MCF 10A (cell line): ENCODE data around the gene MRGPRE. TPM values are rescaled to one million over a fixed set of nuclear protein-coding genes. Genes with fewer than 3 reads are reported as not detected.

Experiments
- BruUV-seq: library from RNA; stranded (reverse); fragments of 400-500 nt; replicated peaks from 2 replicates; lab custom pipeline; 2021; lab: Mats Ljungman, UMichigan
- CTCF ChIA-PET: fragments of 300-600 bp; sonication (Branson Sonifier 250); formaldehyde crosslinking; extraction: SDS; loops from one replicate; lab custom pipeline; 2021; ENCODE audit warnings: antibody characterized with exemption, inconsistent platforms; lab: Yijun Ruan, JAX
- POLR2A ChIA-PET: fragments of 300-600, 350-650 bp; sonication (Branson Sonifier 250); formaldehyde crosslinking; extraction: SDS; loops from one replicate; lab custom pipeline; 2020; ENCODE audit warnings: antibody characterized with exemption, inconsistent platforms; lab: Yijun Ruan, JAX
- DNase-seq: peaks from one replicate; pipeline ENCODE4 v3.0.0-alpha.2; 2018; ENCODE audit not compliant: unreplicated experiment
- H3K27ac Mint-ChIP-seq: one replicate; pipeline ENCODE4 v1.8.0; 2022; ENCODE audit warnings: mild to moderate bottlenecking, low read depth, mixed read lengths; ENCODE audit not compliant: unreplicated experiment
- H3K27me3 Mint-ChIP-seq: one replicate; pipeline ENCODE4 v1.8.0; 2022; ENCODE audit warnings: mixed read lengths; ENCODE audit not compliant: insufficient read depth, unreplicated experiment
- H3K36me3 Mint-ChIP-seq: one replicate; pipeline ENCODE4 v1.8.0; 2022; ENCODE audit warnings: mild to moderate bottlenecking, moderate library complexity, mixed read lengths; ENCODE audit not compliant: insufficient read depth, unreplicated experiment
- H3K4me1 Mint-ChIP-seq: one replicate; pipeline ENCODE4 v1.8.0; 2022; ENCODE audit warnings: mixed read lengths; ENCODE audit not compliant: insufficient read depth, unreplicated experiment
- H3K4me3 Mint-ChIP-seq: one replicate; pipeline ENCODE4 v1.8.0; 2022; ENCODE audit warnings: mild to moderate bottlenecking, moderate library complexity, mixed read lengths; ENCODE audit not compliant: unreplicated experiment
- H3K9me3 Mint-ChIP-seq: one replicate; pipeline ENCODE4 v1.8.0; 2022; ENCODE audit warnings: mixed read lengths; ENCODE audit not compliant: unreplicated experiment
- CTCF ChIP-seq: fragments of 200-600 bp; IDR thresholded peaks from one replicate; pipeline ENCODE4 v1.8.0; 2022; ENCODE audit warnings: antibody characterized with exemption, mild to moderate bottlenecking; ENCODE audit not compliant: unreplicated experiment
- intact Hi-C: fragments of 100-400 bp; cut with micrococcal nuclease; formaldehyde crosslinking; loops from 2 replicates; pipeline ENCODE4 v1.14.1; 2022
- total RNA-seq: library from RNA; stranded (reverse); gene quantifications from 2 replicates; pipeline ENCODE4 v1.2.3, GENCODE V29; 2022

MRGPRE gene
- total RNA-seq, 1 experiment from 2014 or later, result not detected

- H3K4me1 Mint-ChIP-seq, result peaks cover 18% of the 10 kb centered on the region
- H3K27me3 Mint-ChIP-seq, result peaks cover 91% of the 10 kb centered on the region
- DNase-seq, result no peak
- intact Hi-C loops, result loop anchor here (1.0 to 10.0 kb wide), 4 partner anchors 108 to 288 kb away; no protein-coding TSS in a partner anchor
- no peaks in the 10 kb centered on the region for H3K36me3 Mint-ChIP-seq
- TF ChIP-seq CTCF, result no peak
- POLR2A ChIA-PET, result no interaction called here
- no peak overlapping the region for H3K27ac Mint-ChIP-seq
- CTCF ChIA-PET, result interaction anchor here (0.6 to 3.7 kb wide), 7 partner anchors 11 to 180 kb away, joined by 3 to 27 read pairs (median 3); no protein-coding TSS in a partner anchor
- no TSS peak for BruUV-seq
- no peak overlapping the region for H3K4me3 Mint-ChIP-seq
- no peaks in the 10 kb centered on the region for H3K9me3 Mint-ChIP-seq
These were observed 14.3 kb downstream of the MRGPRE start for GRCh38 chr11:3217818-3218482.

DNA sequence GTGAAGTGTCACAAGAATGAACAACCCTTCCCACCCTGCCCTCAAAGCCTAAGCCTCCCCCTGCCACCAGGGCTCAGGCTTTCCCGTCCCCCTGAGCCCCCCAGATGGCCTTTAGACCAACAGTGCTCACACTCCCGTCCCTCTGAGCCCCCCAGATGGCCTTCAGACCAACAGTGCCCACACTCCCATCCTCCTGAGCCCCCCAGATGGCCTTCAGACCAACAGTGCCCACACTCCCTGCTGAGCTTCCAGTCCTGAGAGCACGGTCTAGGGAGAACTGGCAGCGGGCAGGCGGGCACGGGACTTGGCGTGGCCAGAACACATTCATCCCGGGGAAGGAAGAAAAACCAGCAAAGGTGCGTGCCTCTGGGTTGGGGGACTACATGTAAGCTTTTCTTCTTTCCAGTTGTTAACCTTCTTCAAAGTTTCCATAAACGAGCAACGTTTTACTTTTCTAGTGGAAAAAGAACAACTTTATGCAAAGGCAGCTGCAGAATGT, 16.1 kb downstream of the MRGPRE start:
- Mint-ChIP-seq H3K4me3 (no peak overlapping the region), H3K4me1 (peaks cover 17% of the 10 kb centered on the region), H3K36me3 (no peaks in the 10 kb centered on the region), H3K27ac (no peak overlapping the region), H3K9me3 (no peaks in the 10 kb centered on the region), H3K27me3 (peaks cover 86% of the 10 kb centered on the region)
- intact Hi-C loops, result loop anchor here (5.0 to 10.0 kb wide), 2 partner anchors 179 to 189 kb away; no protein-coding TSS in a partner anchor
- no TSS peak for BruUV-seq
- CTCF ChIA-PET, result interaction anchor here (0.6 to 3.7 kb wide), 11 partner anchors 19 to 191 kb away, joined by 3 to 27 read pairs (median 4); no protein-coding TSS in a partner anchor
- no peak for DNase-seq
- POLR2A ChIA-PET, result interaction anchor here (0.6 to 1.3 kb wide), 3 partner anchors 91 to 178 kb away, joined by 3 to 4 read pairs (median 4); no protein-coding TSS in a partner anchor
- TF ChIP-seq CTCF, result no peak

DNA sequence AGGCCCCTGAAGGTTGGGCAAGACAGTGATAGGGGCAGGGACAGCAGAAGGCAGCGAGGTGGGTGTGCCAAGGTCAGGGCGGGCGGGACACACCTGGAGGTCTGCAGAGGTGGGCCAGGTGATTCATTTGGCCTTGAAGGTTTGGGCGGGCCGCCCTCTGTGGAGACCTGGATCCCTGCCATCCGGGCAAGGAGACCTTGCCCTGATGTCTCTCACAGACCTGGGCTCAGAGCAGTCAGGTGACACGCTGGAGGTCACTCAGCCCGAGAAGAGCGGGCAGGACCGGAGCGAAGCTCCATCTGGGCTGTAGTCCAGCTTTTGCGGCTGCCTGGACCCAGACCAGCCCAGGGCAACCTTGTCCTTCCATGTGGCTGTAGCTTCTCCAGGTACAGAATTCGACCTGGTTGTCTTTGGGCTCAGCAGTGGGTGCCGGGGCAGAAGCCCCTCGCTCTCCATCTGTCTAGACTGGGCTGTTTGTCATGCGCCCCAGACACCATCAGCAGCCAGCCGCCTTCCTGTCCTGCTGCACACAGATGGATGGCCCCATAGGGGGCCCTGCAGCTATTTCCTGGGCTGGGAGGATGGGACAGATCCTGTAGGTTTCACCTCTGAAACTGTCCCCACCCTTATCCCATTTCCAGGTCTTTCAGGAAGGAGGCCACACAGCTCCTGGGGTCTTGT, 16.7 kb downstream of the MRGPRE start:
- no peaks in the 10 kb centered on the region for H3K9me3 Mint-ChIP-seq
- H3K27me3 Mint-ChIP-seq, result peaks cover 80% of the 10 kb centered on the region
- TF ChIP-seq CTCF, result no peak
- H3K4me3 Mint-ChIP-seq, result no peak overlapping the region
- H3K27ac Mint-ChIP-seq, result no peak overlapping the region
- intact Hi-C loops, result loop anchor here (5.0 to 10.0 kb wide), 2 partner anchors 178 to 189 kb away; no protein-coding TSS in a partner anchor
- DNase-seq, result no peak
- ChIA-PET POLR2A (interaction anchor here (0.6 to 1.3 kb wide), 3 partner anchors 90 to 111 kb away, joined by 3 to 4 read pairs (median 4); no protein-coding TSS in a partner anchor), CTCF (interaction anchor here (0.6 to 3.7 kb wide), 11 partner anchors 9 to 192 kb away, joined by 3 to 27 read pairs (median 4); no protein-coding TSS in a partner anchor)
- no peaks in the 10 kb centered on the region for H3K36me3 Mint-ChIP-seq
- peaks cover 13% of the 10 kb centered on the region for H3K4me1 Mint-ChIP-seq
- no TSS peak for BruUV-seq

- H3K4me3 Mint-ChIP-seq, result no peak overlapping the region
- no TSS peak for BruUV-seq
- no peaks in the 10 kb centered on the region for H3K9me3 Mint-ChIP-seq
- peaks cover 13% of the 10 kb centered on the region for H3K4me1 Mint-ChIP-seq
- no peak for TF ChIP-seq CTCF
- no peak overlapping the region for H3K27ac Mint-ChIP-seq
- H3K36me3 Mint-ChIP-seq, result no peaks in the 10 kb centered on the region
- H3K27me3 Mint-ChIP-seq, result peaks cover 69% of the 10 kb centered on the region
- no peak for DNase-seq
- ChIA-PET CTCF (interaction anchor here (0.5 to 3.7 kb wide), 5 partner anchors 43 to 177 kb away, joined by 3 to 27 read pairs (median 3); no protein-coding TSS in a partner anchor), POLR2A (no interaction called here)
- intact Hi-C loops, result loop anchor here (10.0 kb wide), 1 partner anchor 190 kb away; no protein-coding TSS in a partner anchor
These were observed 17.9 kb downstream of the MRGPRE start for GRCh38 chr11:3214420-3214699.
